HG03460 (cell line): ENCODE data around the gene ASTN2.

Experiments
- ATAC-seq: cut with Tn5 transposase; IDR thresholded peaks from one replicate; pipeline ENCODE4 v1.9.1; 2021; ENCODE audit not compliant: unreplicated experiment

Gene ASTN2

DNA sequence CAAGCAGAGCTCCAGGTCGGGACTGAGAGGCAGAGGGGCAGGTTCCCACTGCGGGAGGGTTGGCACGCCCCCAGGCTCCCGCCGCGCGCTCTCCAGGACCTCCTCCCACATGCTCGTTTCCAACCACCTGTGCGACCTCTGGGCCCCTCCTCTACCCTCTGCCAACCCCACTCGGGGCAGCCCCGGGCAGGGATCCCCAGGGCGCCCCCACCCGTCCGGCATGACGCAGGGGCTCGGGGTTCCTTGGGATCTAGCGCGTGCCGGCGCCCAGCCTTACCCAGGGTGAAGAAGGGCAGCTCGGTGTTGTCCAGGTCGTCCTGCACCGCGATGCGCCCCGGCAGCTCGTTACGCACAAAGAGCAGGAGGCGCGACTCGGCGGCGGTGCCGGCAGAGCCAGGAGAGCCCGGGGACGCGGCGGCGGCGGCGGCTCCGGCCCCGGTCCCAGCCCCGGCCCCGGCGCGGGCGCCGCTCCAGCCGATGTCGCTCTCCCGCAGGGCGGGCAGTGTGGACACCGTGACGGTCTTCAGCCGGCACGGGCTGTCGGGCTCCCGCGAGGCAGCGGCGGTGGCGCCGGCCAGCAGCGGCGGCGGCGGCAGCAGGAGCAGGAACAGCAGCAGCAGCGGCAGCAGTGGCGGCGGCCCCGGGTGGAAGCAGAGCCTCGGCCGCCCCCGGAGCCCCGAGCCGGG lies 494 bp downstream of the ASTN2 start:
- ATAC-seq, result no peak

DNA sequence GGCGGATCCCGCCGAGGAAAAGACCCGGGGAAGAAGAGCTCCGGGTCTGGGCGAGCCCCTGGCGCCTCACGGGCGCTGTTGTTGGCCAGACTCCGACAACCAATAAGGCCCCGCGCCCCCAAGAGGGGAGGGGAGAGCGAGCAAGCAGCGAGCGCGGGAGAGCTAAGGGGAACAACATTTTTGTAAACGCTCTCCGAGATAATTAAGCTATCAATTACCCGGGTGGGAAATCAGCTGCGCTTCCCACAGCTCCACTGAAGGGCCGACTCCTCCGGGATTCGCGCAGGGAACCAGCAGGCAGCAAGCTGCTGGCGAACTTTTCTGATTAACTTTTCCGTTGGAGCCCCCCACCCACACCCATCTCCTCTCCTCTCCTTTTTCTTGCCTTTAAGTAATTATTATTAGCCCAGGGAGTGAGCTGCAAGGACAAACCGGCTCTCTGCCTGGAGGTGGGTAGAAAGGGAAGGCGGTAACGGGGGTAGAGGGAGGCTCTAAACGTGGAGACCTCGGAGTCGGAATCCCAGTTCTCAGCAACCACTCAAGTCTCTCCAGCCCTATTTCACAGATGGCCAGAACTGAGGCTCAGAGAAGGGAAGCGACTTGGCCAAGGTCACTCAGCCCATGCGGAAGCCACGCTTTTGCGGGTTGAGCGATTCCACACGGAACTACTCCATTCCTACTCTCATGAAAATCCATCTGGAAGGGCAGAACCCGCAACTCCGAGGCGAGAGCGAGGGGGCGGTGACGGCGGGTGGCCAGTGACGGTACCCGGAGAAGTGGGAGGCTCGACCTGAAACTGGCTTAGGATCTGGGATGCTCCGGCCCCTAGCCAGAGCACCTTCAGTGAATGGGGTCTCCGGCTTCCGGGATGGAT lies 1.3 kb downstream of the ASTN2 start:
- no peak for ATAC-seq

GRCh38 chr9:117412841-117413240 lies 2.0 kb downstream of the ASTN2 start:
- ATAC-seq, result no peak

DNA sequence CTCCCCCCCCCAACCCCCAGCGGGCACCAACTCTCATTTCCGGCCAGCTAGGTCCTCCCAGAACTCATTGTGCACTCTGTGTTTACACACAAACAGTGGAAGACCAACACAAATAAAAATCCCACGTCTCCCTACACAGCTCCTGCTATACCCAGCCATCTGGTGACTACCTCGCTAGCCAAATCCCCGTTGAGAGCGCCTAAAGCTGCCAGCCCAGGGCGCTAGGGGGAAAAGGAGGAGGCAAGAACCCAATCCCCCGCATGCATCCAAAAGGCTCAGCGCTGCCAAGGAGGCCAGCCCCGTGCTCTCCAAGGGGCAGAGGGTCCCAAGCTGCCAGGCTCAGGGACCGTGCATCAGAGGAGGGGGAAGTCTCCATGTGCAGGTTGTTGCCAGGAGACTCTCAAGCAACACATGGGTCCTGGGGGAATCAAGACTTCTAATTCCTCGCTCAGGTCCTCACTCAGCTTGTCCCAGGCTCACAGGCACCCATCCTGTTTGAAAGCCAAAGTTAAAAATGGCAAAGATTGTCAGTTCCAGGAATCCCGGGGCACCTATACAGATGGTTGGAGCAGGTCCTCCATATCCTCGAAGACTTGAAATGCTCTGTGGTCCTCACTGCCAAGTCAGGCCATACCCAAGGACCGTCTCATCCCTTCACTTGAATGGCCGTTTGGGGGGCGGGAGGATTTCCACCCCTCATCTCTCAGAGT lies 2.7 kb downstream of the ASTN2 start:
- no peak for ATAC-seq

DNA sequence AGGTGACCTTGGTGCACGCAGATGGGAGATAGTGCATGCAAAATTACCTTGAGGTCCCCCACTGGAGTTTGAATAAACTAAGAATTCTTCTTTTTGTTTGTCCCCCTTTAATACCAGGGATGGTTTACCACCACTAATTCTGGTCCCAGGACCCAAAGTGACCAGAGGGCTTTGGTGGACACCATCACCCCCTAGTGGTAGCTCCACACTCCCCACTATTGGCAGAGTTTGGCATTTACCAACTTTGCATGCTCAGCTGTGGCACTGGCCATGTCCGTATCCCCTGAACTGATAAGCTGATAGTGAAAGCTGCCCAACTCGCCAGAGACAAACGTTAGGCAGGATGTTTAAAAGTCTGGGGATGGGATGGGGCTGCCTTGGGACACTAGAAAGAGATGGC lies 3.3 kb downstream of the ASTN2 start:
- no peak for ATAC-seq

GRCh38 chr9:117409321-117409720 lies 5.5 kb downstream of the ASTN2 start:
- no peak for ATAC-seq

GRCh38 chr9:117407436-117408022 lies 7.3 kb downstream of the ASTN2 start:
- no peak for ATAC-seq

- no peak for ATAC-seq
These were observed 8.7 kb downstream of the ASTN2 start for GRCh38 chr9:117405950-117406705.

DNA sequence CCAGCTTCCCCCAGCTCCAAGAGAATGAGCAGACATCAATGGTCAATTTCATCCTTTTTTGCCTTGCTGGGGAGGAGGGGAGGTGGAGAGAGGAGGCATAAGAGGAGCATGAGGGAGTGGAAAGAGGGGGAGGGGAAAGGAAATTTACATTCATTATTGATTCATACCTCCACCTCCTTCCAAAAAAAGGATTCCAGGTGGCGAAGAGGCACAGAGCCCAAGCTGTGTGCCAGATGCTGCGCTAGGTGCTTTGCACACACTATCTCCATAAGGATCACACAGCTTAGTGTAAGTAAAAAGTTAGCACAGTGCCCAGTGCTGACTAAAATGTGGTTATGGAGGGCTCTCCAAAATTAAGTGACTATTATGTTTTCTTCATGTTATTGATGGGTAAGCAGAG lies 11.0 kb downstream of the ASTN2 start:
- no peak for ATAC-seq

DNA sequence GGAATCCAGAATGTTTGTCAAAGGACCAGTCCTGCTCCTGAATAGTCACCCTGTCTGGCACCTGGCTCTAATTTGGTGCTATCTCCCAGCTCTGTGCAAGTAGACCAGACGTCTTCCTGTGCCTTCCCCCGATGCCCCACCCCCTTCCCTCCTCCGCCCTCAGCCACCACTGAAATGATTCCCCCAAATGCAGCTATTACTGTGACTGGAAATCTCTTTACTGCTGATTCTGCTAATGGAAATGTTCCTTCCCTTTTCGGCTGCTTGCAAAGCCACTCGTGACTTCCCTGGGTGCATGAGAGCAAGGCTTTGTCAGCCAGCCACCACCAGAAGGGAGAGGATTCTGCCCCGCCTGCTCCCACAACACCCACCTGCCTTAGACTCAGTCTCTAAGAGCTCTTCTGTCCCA lies 11.4 kb downstream of the ASTN2 start:
- ATAC-seq, result no peak

GRCh38 chr9:117400171-117400570 lies 14.7 kb downstream of the ASTN2 start:
- ATAC-seq, result no peak

- no peak for ATAC-seq
These were observed 19.7 kb downstream of the ASTN2 start for GRCh38 chr9:117395151-117395650.

GRCh38 chr9:117394655-117395054 lies 20.2 kb downstream of the ASTN2 start:
- ATAC-seq, result no peak

DNA sequence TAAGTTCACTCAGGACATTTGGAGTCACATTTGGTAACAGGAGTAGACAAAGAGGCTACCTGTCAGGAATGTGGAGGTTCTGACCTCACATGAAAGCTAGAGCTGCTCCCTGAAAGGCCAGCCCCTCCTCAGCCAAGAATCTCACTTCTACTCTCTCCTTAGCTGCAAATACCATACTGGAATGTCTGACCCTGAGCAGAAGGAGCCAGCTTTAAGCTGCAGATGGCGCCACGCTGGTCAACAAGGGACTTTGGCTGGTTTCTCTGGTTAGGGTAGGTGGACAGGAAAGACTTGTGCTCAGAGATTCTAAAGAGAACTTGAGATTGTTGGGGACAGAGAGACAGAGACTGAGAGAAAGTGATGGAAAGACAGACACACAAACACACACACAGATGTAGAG lies 21.9 kb downstream of the ASTN2 start:
- ATAC-seq, result no peak

DNA sequence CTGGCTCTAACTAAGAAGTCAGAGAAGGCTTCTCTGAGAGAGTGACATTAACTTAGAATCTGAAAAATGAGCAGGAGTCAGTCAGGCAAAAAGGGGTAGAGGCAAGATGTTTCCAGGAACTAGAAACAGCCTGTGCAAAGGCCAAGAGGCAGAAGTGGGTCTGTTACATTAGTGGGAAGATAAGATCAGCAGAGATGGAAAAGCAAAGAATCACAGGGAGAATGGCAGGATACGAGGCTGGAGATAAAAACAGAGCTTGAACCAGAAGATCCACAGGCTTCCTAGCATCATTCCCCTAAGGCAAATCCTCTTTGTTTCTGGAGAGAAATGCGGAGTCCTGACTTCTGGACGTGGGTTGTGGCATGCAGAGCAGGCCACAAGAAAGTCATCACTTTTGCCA lies 27.4 kb downstream of the ASTN2 start:
- ATAC-seq, result no peak

DNA sequence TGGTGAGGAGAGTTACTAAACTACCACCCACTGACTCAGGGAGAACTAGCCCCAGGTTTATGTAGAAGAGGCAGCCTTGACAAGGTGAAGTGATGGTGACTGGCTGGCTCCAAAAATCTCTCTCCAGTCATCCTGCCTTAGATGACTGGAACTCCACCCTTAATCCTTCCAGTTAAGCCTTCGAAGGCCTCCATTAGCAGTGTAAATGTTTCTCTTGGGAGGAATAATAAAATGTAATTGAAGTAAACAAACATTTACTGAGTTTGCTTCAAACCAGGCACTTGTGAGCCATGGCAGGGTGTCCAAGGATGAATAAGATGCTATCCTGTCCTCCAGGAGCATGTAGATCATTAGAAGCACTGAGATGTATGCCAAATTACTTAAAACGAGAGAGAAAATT lies 35.5 kb downstream of the ASTN2 start:
- no peak for ATAC-seq

DNA sequence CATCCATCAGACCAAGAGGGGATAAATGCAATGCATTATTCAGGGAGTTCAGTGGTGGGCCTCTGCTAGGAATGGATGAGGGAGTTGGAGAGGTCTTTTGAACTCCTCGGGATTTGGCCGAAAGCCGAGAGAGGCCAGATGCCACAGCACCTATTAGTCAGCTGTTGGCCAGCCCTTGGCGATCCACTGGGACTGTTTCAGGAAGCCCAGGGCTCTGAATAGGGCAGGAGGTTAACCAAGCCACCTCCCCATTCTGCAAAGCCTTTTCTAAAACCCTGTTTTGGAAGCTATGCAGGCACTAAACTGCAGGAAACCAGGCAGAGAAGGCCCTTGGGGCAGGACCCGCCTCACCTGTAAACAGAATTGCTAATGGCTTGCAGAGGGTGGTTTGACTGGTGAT lies 37.8 kb downstream of the ASTN2 start:
- ATAC-seq, result no peak

- ATAC-seq, result no peak
These were observed 38.9 kb downstream of the ASTN2 start for GRCh38 chr9:117375956-117376355.

GRCh38 chr9:117374076-117374725 lies 40.7 kb downstream of the ASTN2 start:
- no peak for ATAC-seq

DNA sequence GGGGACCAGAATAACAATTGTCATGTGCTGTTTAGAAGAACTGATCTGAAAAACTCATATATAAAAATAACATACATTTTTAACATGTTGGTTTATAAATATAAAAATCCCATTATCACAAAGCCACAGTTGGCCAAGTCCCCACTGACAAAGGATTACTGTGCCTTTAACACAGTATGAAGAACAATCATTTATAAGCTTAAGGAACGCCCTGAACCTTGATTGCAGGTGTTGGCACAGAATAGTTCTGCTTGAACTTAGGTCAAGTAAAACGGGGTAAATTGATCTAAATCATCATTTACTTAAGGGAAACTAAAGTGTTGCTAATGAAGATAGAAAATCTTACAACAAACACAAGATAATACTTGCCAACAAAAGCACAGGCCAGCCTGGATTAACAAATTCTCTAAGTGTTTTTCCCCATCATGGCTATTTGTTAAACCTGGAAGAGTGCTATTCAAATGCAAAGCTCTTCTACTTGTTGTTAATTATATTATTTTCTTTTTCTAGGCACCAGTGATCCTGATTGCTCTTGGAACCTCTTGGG lies 46.1 kb downstream of the ASTN2 start:
- ATAC-seq, result no peak
